Osteoblast (primary cell): ENCODE data around the gene CBLN3. TPM values are rescaled to one million over a fixed set of nuclear protein-coding genes. Genes with fewer than 3 reads are reported as not detected.
"Not testable (repeated sequence)": the region's sequence is repeated elsewhere in the genome, so short reads cannot be mapped to it uniquely, and the experiment has no call there.

Source experiments
- DNase-seq: peaks from one replicate; pipeline ENCODE4 v3.0.0; 2011; ENCODE audit warnings: low spot score, mixed read lengths; ENCODE audit not compliant: insufficient read length; ENCODE audit errors: missing footprints
- H2AFZ ChIP-seq: 2 replicates; pipeline ENCODE4 v1.6.0; 2011; ENCODE audit warnings: mild to moderate bottlenecking, low read length
- H3K27ac ChIP-seq: 2 replicates; pipeline ENCODE4 v1.5.1; 2011; ENCODE audit warnings: mild to moderate bottlenecking, low read depth, low read length, moderate library complexity
- H3K27me3 ChIP-seq: 2 replicates; pipeline ENCODE4 v1.6.0; 2012; ENCODE audit warnings: mild to moderate bottlenecking, control low read depth, inconsistent platforms, low read length, moderate library complexity; ENCODE audit not compliant: insufficient read depth
- H3K36me3 ChIP-seq: 2 replicates; pipeline ENCODE4 v1.5.1; 2011; ENCODE audit warnings: mild to moderate bottlenecking, low read length, control low read depth, moderate library complexity; ENCODE audit not compliant: insufficient read depth
- H3K4me1 ChIP-seq: 2 replicates; pipeline ENCODE4 v1.5.1; 2011; ENCODE audit warnings: mild to moderate bottlenecking, low read length, control low read depth, moderate library complexity; ENCODE audit not compliant: insufficient read depth
- H3K4me2 ChIP-seq: 2 replicates; pipeline ENCODE4 v1.6.0; 2011; ENCODE audit warnings: mild to moderate bottlenecking, low read length; ENCODE audit not compliant: insufficient read depth
- H3K4me3 ChIP-seq: fragments of 200-600 bp; sonication (generic); 3 replicates; pipeline ENCODE4 v1.5.1; 2012; ENCODE audit warnings: mild to moderate bottlenecking, low read length, inconsistent platforms; ENCODE audit not compliant: insufficient read depth
- H3K79me2 ChIP-seq: 2 replicates; pipeline ENCODE4 v1.6.0; 2012; ENCODE audit warnings: mild to moderate bottlenecking, low read length, control low read depth, inconsistent platforms; ENCODE audit not compliant: insufficient read depth
- H3K9me3 ChIP-seq: 2 replicates; pipeline ENCODE4 v1.5.1; 2011; ENCODE audit warnings: low read depth, low read length, control low read depth
- H4K20me1 ChIP-seq: 2 replicates; pipeline ENCODE4 v1.6.0; 2012; ENCODE audit warnings: mild to moderate bottlenecking, low read length, control low read depth; ENCODE audit not compliant: insufficient read depth
- total RNA-seq: library from RNA; depleted of rRNA; stranded (reverse); fragments of >200 nt; gene quantifications from 2 replicates; pipeline ENCODE4 v1.2.3, GENCODE V29; 2012
- TF ChIP-seq, protein P1 (sequence below): IDR thresholded peaks from 2 replicates; pipeline ENCODE4 v1.5.1; 2011; ENCODE audit warnings: mild to moderate bottlenecking, low read depth, low read length, moderate library complexity; ENCODE audit errors: extremely low read depth

The CBLN3 gene
- total RNA-seq, 1 donor, result 4.0 TPM

DNA sequence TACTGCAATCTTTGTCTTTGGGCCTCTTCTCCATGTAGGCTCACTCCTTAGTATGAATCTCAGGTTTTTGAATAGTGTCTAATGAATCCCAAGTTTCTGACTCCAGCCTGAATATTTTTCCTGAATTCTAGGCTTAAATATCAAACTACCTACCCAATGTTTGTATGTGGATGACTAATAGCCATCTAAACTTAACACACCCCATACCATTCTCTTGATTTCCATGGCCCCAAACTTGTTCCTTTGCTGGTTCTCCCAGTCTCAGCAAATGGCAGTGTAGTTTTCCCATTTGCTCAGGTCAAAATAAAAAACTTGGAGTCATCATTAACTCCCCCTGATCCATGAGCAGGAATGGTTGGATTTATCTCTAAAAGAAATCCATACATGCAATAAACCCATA is 31.9 kb upstream of the CBLN3 start:
- Histone ChIP-seq H3K36me3 (no peaks in the 10 kb centered on the region), H3K27ac (no peak overlapping the region), H3K27me3 (no peaks in the 10 kb centered on the region), H4K20me1 (no peaks in the 10 kb centered on the region), H3K4me2 (no peak overlapping the region), H3K4me1 (no peaks in the 10 kb centered on the region), H3K79me2 (no peaks in the 10 kb centered on the region), H3K9me3 (no peaks in the 10 kb centered on the region), H3K4me3 (no peak overlapping the region), H2AFZ (no peak overlapping the region)
- TF ChIP-seq, protein P1, sequence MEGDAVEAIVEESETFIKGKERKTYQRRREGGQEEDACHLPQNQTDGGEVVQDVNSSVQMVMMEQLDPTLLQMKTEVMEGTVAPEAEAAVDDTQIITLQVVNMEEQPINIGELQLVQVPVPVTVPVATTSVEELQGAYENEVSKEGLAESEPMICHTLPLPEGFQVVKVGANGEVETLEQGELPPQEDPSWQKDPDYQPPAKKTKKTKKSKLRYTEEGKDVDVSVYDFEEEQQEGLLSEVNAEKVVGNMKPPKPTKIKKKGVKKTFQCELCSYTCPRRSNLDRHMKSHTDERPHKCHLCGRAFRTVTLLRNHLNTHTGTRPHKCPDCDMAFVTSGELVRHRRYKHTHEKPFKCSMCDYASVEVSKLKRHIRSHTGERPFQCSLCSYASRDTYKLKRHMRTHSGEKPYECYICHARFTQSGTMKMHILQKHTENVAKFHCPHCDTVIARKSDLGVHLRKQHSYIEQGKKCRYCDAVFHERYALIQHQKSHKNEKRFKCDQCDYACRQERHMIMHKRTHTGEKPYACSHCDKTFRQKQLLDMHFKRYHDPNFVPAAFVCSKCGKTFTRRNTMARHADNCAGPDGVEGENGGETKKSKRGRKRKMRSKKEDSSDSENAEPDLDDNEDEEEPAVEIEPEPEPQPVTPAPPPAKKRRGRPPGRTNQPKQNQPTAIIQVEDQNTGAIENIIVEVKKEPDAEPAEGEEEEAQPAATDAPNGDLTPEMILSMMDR, result no peak
- no peak for DNase-seq

DNA sequence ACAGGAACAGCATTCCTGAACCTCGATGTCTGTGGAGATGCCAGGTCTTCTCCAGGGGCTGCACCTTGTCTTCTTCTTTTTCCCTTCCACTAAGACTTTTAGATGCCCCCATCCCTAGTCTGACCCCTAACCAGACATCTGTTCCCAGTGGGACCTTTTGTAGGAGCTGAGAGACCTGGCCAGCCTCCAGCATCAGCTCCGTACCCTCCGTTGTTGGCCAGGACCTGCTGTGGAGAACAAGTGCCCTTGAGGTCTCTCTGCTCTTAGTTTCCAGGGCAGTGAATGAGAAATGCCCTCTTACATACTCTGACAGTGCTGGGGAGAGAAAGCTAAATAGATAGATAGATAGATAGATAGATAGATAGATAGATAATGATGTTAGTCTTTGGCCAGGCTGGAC is 29.9 kb upstream of the CBLN3 start:
- H3K79me2 ChIP-seq, result no peaks in the 10 kb centered on the region
- no peaks in the 10 kb centered on the region for H3K9me3 ChIP-seq
- no peak for DNase-seq
- no peak overlapping the region for H3K27ac ChIP-seq
- no peaks in the 10 kb centered on the region for H4K20me1 ChIP-seq
- H3K36me3 ChIP-seq, result no peaks in the 10 kb centered on the region
- H3K4me1 ChIP-seq, result no peaks in the 10 kb centered on the region
- no peak overlapping the region for H2AFZ ChIP-seq
- no peak overlapping the region for H3K4me3 ChIP-seq
- no peaks in the 10 kb centered on the region for H3K27me3 ChIP-seq
- TF ChIP-seq, protein P1, result no peak
- H3K4me2 ChIP-seq, result no peak overlapping the region

DNA sequence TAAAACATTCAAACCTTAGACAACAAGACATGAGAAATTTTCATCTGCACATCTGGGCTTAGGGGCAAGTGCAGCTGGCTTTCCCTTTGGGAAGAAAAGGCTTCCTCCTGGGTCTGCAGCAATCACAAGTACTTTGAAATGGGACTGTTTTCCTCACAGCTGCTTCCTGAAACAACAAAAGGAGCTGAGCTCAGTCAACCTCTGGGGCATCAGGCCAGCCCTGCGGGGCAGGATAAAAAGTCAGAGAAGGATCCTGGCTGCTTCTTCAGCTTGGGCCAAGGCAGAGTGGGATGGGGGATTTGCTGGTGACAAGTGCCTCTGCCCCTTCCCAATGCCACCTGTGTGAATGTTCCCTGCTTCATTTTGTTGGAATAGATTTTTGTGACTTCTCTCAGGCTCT is 29.3 kb upstream of the CBLN3 start:
- Histone ChIP-seq H3K9me3 (no peaks in the 10 kb centered on the region), H3K4me1 (no peaks in the 10 kb centered on the region), H3K36me3 (no peaks in the 10 kb centered on the region), H3K27me3 (no peaks in the 10 kb centered on the region), H3K4me2 (no peak overlapping the region), H3K79me2 (no peaks in the 10 kb centered on the region), H3K27ac (no peak overlapping the region), H4K20me1 (no peaks in the 10 kb centered on the region), H2AFZ (no peak overlapping the region), H3K4me3 (no peak overlapping the region)
- no peak for DNase-seq
- TF ChIP-seq, protein P1, result no peak

DNA sequence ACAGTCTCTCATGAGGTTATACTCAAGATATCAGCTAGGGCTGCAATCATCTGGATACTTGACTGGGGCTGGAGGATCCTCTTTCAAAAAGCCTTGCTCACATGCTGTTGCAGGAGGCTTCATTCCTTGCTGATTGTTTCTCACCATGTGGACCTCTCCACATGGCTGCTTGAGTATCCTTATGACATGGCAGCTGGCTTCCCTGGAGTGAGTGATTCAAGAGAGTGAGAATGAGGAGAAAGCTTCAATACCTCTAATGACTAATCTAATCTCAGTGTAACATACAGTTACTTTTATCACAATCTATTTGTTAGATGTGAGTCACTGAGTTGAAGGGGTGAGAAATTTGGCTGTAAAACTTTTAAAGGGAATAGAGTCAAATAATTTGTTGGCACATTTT is 27.5 kb upstream of the CBLN3 start:
- Histone ChIP-seq H3K36me3 (no peaks in the 10 kb centered on the region), H3K79me2 (no peaks in the 10 kb centered on the region), H3K4me1 (no peaks in the 10 kb centered on the region), H3K4me3 (no peak overlapping the region), H4K20me1 (no peaks in the 10 kb centered on the region), H2AFZ (no peak overlapping the region), H3K27ac (no peak overlapping the region), H3K4me2 (no peak overlapping the region), H3K27me3 (no peaks in the 10 kb centered on the region), H3K9me3 (no peaks in the 10 kb centered on the region)
- no peak for DNase-seq
- TF ChIP-seq, protein P1, result no peak

DNA sequence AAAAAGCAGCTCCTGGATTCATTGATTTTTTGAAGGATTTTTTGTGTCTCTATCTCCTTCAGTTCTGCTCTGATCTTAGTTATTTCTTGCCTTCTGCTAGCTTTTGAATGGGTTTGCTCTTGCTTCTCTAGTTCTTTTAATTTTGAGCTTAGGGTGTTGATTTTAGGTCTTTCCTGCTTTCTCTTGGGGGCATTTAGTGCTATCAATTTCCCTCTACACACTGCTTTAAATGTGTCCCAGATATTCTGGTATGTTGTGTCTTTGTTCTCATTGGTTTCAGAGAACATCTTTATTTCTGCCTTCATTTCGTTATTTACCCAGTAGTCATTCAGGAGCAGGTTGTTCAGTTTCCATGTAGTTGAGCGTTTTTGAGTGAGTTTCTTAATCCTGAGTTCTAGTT is 21.4 kb upstream of the CBLN3 start:
- H2AFZ ChIP-seq, H3K4me2 ChIP-seq, H3K36me3 ChIP-seq, H3K27me3 ChIP-seq, H3K4me3 ChIP-seq, H4K20me1 ChIP-seq, H3K4me1 ChIP-seq, H3K27ac ChIP-seq, H3K79me2 ChIP-seq, DNase-seq, H3K9me3 ChIP-seq: not testable (repeated sequence)
